CD4-positive, alpha-beta T cell (primary cell): ENCODE results near the gene ARHGAP25. TPM values are rescaled to one million over a fixed set of nuclear protein-coding genes. Genes with fewer than 3 reads are reported as not detected.

Experiments used
- ATAC-seq: fragments of 200-7000 bp; cut with Tn5 transposase; one replicate; pipeline ENCODE4 v1.10.0; 2022; ENCODE audit warnings: mild to moderate bottlenecking; ENCODE audit not compliant: poor library complexity
- CTCF ChIA-PET: fragments of 350-600 bp; sonication (Branson Sonifier 250); formaldehyde crosslinking; loops from one replicate; lab custom pipeline; 2021; ENCODE audit warnings: antibody characterized with exemption, inconsistent platforms; lab: Charles Lee
- POLR2A ChIA-PET: fragments of 350-600 bp; sonication (Branson Sonifier 250); formaldehyde crosslinking; loops from one replicate; lab custom pipeline; 2021; ENCODE audit warnings: antibody characterized with exemption, inconsistent platforms; lab: Charles Lee
- DNase-seq, 14 experiments: peaks; one replicate each; pipeline ENCODE4 v3.0.0-alpha.2; 2013 to 2020; ENCODE audit warnings: mixed read lengths in 2 of 14
- H3K27ac ChIP-seq, 2 donors: one replicate each; pipeline versions ENCODE4 v1.5.1 to v1.7.0; 2013; ENCODE audit warnings: low read length in 2 of 2, low read depth in 1 of 2, mild to moderate bottlenecking in 1 of 2
- H3K27me3 ChIP-seq, 2 experiments: 1 replicate in 1 of 2; 2 replicates in 1 of 2; pipeline versions ENCODE4 v1.6.1 to v1.7.0; 2013; ENCODE audit warnings: low read length in 2 of 2, control low read depth in 1 of 2, mild to moderate bottlenecking in 1 of 2, moderate library complexity in 1 of 2; ENCODE audit not compliant: insufficient read depth in 2 of 2, control insufficient read depth in 1 of 2
- H3K36me3 ChIP-seq: one replicate; pipeline ENCODE4 v1.6.1; 2013; ENCODE audit warnings: low read length, control low read depth; ENCODE audit not compliant: insufficient read depth
- H3K4me1 ChIP-seq: one replicate; pipeline ENCODE4 v1.6.1; 2013; ENCODE audit warnings: low read length, control low read depth; ENCODE audit not compliant: insufficient read depth
- H3K4me3 ChIP-seq: one replicate; pipeline ENCODE4 v1.5.1; 2013; ENCODE audit warnings: mild to moderate bottlenecking, low read length, moderate library complexity
- H3K9me3 ChIP-seq, 2 experiments: 1 replicate in 1 of 2; 2 replicates in 1 of 2; pipeline versions ENCODE4 v1.6.1 to v1.7.0; 2013; ENCODE audit warnings: low read length in 2 of 2, mild to moderate bottlenecking in 2 of 2, control low read depth in 1 of 2, moderate library complexity in 1 of 2; ENCODE audit not compliant: control insufficient read depth in 1 of 2, insufficient read depth in 1 of 2
- H3K27ac Mint-ChIP-seq: one replicate; pipeline ENCODE4 v1.8.0; 2020; ENCODE audit warnings: mixed read lengths
- H3K27me3 Mint-ChIP-seq: one replicate; pipeline ENCODE4 v1.8.0; 2021; ENCODE audit warnings: mixed read lengths
- H3K36me3 Mint-ChIP-seq: one replicate; pipeline ENCODE4 v1.8.0; 2021; ENCODE audit warnings: low read depth, mixed read lengths
- H3K4me1 Mint-ChIP-seq: one replicate; pipeline ENCODE4 v1.8.0; 2021; ENCODE audit warnings: low read depth, mixed read lengths
- H3K4me3 Mint-ChIP-seq: one replicate; pipeline ENCODE4 v1.8.0; 2020; ENCODE audit warnings: mild to moderate bottlenecking, mixed read lengths
- H3K9me3 Mint-ChIP-seq: one replicate; pipeline ENCODE4 v1.8.0; 2020; ENCODE audit warnings: mixed read lengths
- CTCF ChIP-seq: fragments of 200-600 bp; IDR thresholded peaks from one replicate; pipeline ENCODE4 v1.8.0; 2022; ENCODE audit warnings: antibody characterized with exemption, mild to moderate bottlenecking
- intact Hi-C, 2 experiments: fragments of 100-400 bp; cut with DNase I in 1 of 2; cut with micrococcal nuclease in 1 of 2; formaldehyde crosslinking; loops; one replicate each; pipeline versions ENCODE4 v1.15.1 to v1.9.0; 2023 to 2025; cut with DNase I, micrococcal nuclease
- total RNA-seq, 174 experiments: library from RNA in 2 of 174; stranded (reverse) in 2 of 174; gene quantifications; one replicate each; pipeline ENCODE4 v1.2.3 and lab custom pipeline; 2021 to 2026

Gene ARHGAP25
- total RNA-seq, 2 experiments from 2014 or later = 39.3 to 41.8 TPM

GRCh38 chr2:68766376-68766845, 31.8 kb downstream of the ARHGAP25 start:
- H3K27me3 Mint-ChIP-seq = no peaks in the 10 kb centered on the region
- peak overlapping the region; percentile 94 for H3K27ac Mint-ChIP-seq
- H3K4me3 Mint-ChIP-seq = peak overlapping the region; percentile 84
- no peak for TF ChIP-seq CTCF
- peaks cover 20% of the 10 kb centered on the region for H3K36me3 Mint-ChIP-seq
- Histone ChIP-seq H3K27ac (peak overlapping the region; percentile 89 to 93), H3K4me3 (peak overlapping the region; percentile 42), H3K27me3 (no peaks in the 10 kb centered on the region), H3K9me3 (no peaks in the 10 kb centered on the region), H3K4me1 (peaks cover 83% of the 10 kb centered on the region), H3K36me3 (peaks cover 1% of the 10 kb centered on the region)
- ChIA-PET CTCF (interaction anchor here (0.7 to 4.1 kb wide), 10 partner anchors 9 to 70 kb away, joined by 3 to 37 read pairs (median 4); no protein-coding TSS in a partner anchor), POLR2A (interaction anchor here (0.6 to 10.8 kb wide), 35 partner anchors 9 to 1338 kb away, joined by 3 to 238 read pairs (median 4); partner anchors contain the start of genes APLF, ARHGAP25, FBXO48 and NFU1)
- ATAC-seq = peak; percentile 71
- intact Hi-C loops = loop anchor here in 1 of 2 experiments (2.0 kb wide), 2 partner anchors 28 to 32 kb away; partner anchors contain the start of gene ARHGAP25
- no peaks in the 10 kb centered on the region for H3K9me3 Mint-ChIP-seq
- peaks cover 98% of the 10 kb centered on the region for H3K4me1 Mint-ChIP-seq
- DNase-seq = peak; percentile 48 to 89 (median 66)

- H3K27ac Mint-ChIP-seq = peak overlapping the region; percentile 94
- no peaks in the 10 kb centered on the region for H3K27me3 Mint-ChIP-seq
- no peaks in the 10 kb centered on the region for H3K9me3 ChIP-seq
- intact Hi-C loops = loop anchor here in 1 of 2 experiments (1.0 to 2.0 kb wide), 3 partner anchors 16 to 32 kb away; partner anchors contain the start of gene ARHGAP25
- peaks cover 20% of the 10 kb centered on the region for H3K36me3 Mint-ChIP-seq
- peak; percentile 42 for ATAC-seq
- peak overlapping the region; percentile 84 for H3K4me3 Mint-ChIP-seq
- ChIA-PET POLR2A (interaction anchor here (0.7 to 10.8 kb wide), 34 partner anchors 8 to 1337 kb away, joined by 3 to 238 read pairs (median 4); partner anchors contain the start of genes APLF, ARHGAP25, FBXO48 and NFU1), CTCF (interaction anchor here (1.0 to 4.1 kb wide), 3 partner anchors 14 to 21 kb away, joined by 3 to 37 read pairs (median 3); no protein-coding TSS in a partner anchor)
- H3K4me3 ChIP-seq = peak overlapping the region; percentile 42
- H3K27me3 ChIP-seq = no peaks in the 10 kb centered on the region
- peak overlapping the region; percentile 89 to 93 for H3K27ac ChIP-seq
- peaks cover 98% of the 10 kb centered on the region for H3K4me1 Mint-ChIP-seq
- H3K4me1 ChIP-seq = peaks cover 91% of the 10 kb centered on the region
- no peaks in the 10 kb centered on the region for H3K9me3 Mint-ChIP-seq
- no peak for TF ChIP-seq CTCF
- peak; percentile 35 to 82 (median 59) for DNase-seq
- peaks cover 9% of the 10 kb centered on the region for H3K36me3 ChIP-seq
Observed at GRCh38 chr2:68767031-68767961, 32.7 kb downstream of the ARHGAP25 start.

GRCh38 chr2:68767996-68768395, 33.4 kb downstream of the ARHGAP25 start:
- POLR2A ChIA-PET = interaction anchor here (0.9 to 10.8 kb wide), 21 partner anchors 7 to 301 kb away, joined by 3 to 238 read pairs (median 7); partner anchors contain the start of genes APLF, ARHGAP25 and FBXO48
- no peaks in the 10 kb centered on the region for H3K9me3 Mint-ChIP-seq
- peak overlapping the region; percentile 94 for H3K27ac Mint-ChIP-seq
- peaks cover 13% of the 10 kb centered on the region for H3K36me3 ChIP-seq
- intact Hi-C loops = loop anchor here in 1 of 2 experiments (1.0 to 2.0 kb wide), 3 partner anchors 17 to 33 kb away; partner anchors contain the start of gene ARHGAP25
- peaks cover 98% of the 10 kb centered on the region for H3K4me1 Mint-ChIP-seq
- no peaks in the 10 kb centered on the region for H3K27me3 Mint-ChIP-seq
- CTCF ChIA-PET = interaction anchor here (1.0 to 4.1 kb wide), 3 partner anchors 13 to 20 kb away, joined by 3 to 37 read pairs (median 3); no protein-coding TSS in a partner anchor
- peaks cover 92% of the 10 kb centered on the region for H3K4me1 ChIP-seq
- H3K36me3 Mint-ChIP-seq = peaks cover 17% of the 10 kb centered on the region
- no peaks in the 10 kb centered on the region for H3K27me3 ChIP-seq
- peak; percentile 3 for ATAC-seq
- no peak for TF ChIP-seq CTCF
- peak overlapping the region; percentile 42 for H3K4me3 ChIP-seq
- DNase-seq = no peak
- no peaks in the 10 kb centered on the region for H3K9me3 ChIP-seq
- H3K4me3 Mint-ChIP-seq = peak overlapping the region; percentile 84
- H3K27ac ChIP-seq = peak overlapping the region; percentile 89 to 93
